ENCODE measurements around the gene SLC17A8.

Gene SLC17A8

GRCh38 chr12:100433701-100434100, 76.8 kb downstream of the SLC17A8 start:
- DNase-seq = no peak

DNA sequence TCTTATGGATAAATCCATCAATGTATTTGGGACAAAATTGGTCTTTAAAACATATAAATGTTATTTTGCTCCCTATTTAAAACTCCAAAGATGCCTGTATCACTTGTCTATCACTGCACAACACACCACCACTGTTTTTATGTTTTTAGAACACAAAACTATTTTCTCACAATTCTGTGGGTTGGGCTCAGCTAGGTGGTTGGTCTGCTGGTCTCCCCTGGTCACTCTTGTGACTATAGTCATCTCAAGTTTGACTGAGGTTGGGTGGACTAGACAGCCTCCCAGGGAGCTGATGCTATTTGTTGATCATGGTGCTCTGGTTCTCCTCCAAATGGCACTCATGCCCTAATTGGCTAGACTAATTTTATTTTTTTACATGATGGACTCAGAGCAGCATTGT, 77.3 kb downstream of the SLC17A8 start:
- no peak for DNase-seq

- DNase-seq = no peak
Observed at GRCh38 chr12:100435957-100436356, 79.1 kb downstream of the SLC17A8 start.

DNA sequence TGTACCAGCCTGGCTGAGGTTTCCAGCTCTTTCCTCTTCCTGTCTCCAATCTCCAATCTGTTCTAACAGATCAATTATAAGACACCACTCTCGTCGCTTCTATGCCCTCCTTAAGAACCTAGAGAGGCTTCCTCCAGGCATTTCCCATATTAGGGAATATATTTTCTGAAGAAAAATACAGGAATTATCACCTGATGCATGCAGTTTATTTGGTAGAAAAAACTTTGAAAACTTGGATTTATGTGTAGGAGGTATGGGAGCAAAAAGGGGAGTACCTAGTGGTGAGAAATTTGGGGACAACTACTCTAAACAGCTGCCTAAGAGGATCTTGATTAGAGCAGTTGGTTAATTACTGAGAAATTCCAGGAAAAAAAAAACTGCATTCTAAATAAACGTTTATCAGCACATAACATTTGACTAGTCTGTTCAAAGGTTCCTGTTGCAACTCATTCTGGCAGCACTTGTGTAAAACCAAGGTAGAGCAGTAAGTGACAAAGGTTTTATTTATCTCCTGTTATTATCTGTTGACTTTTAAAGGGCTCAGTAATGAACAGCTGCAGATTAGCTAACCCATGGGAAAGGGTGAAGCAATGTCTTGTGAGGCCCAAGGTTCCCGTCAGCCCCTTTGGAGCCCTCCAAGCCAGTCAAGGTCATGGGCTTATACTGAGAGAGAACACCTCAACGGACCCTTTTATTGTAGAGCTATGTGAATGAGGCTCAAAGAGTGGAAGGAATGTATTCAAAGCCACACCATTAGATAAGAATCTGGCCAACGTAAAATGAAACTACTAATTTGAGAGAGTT, 80.4 kb downstream of the SLC17A8 start:
- DNase-seq = no peak

DNA sequence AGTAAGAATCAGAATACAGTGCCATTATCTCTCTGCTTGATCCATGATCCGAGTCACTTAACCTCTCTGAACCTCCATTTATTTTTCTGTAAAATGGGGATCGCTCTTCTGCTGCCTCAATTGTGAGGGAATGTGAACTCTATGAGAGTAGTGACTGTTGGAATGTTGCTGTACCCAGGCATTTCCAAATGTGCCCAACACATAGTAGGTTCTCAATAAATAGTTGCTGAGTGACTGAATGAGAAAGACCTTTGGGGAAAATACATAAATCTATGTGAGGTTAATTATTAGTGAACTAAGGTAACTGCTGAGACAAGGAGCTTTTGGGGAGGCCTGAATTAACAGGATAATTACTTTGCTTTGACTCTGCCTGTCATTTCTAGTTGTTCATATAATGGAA, 82.9 kb downstream of the SLC17A8 start:
- no peak for DNase-seq

- DNase-seq = no peak
Observed at GRCh38 chr12:100442403-100442802, 85.5 kb downstream of the SLC17A8 start.

- no peak for DNase-seq
Observed at GRCh38 chr12:100443434-100443833, 86.6 kb downstream of the SLC17A8 start.

GRCh38 chr12:100445081-100445481, 88.2 kb downstream of the SLC17A8 start:
- no peak for DNase-seq

- DNase-seq = no peak
Observed at GRCh38 chr12:100447381-100447780, 90.5 kb downstream of the SLC17A8 start.

DNA sequence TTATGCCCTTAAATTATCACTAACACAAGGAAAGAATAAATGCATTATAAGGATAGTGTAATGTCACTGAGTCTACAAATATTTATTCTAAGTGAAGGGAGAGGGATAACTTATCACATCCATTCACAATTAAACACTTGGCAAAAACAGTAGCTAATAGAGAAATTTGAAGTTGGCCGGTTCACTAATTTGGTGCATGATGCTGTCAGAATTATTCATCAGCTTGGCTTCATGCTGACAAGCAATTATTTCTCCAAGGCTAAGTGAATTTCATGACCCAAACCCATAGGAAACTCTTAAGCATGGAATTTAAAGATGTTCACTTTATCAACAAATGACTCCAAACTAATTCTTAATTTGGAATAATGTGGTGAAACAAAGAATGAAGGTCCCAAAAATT, 91.8 kb downstream of the SLC17A8 start:
- DNase-seq = no peak

DNA sequence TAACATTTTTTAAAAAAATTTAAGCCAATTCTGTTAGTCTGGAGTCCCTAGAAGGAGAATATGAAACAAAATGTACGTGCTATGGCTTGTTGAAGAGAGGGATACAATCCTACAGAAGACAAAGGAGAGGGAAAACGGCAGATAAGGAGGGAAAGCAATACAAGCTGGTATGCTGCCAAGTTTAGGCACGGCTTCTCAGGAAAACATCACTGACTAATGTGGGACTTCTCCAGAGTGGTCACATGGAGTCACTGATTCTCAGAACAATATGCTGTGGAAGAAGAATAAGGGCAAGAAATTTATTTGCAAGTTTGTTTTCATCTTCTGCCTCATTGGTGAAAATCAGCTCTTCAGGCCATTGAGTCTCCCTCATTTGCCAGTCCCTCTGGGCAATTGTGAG, 93.9 kb downstream of the SLC17A8 start:
- no peak for DNase-seq

DNA sequence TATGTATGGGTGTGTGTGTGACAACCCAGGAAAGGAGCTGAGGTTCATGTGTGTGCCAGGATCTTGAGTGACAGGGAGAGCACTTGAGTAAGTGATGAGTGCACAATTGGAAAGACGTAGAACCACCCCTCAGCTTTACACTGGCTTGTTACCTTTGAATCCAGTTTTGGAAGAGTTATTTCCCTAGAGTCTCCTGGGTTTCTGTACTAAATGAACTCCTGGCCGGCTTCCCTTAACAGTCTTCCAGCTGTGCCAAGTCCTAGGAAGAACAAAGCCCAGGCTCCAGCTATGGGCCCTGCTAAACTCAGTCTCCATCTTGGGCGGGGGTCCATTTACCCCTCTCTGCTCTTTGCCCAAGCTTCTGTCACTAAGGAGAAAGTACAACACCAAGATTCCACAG, 97.1 kb downstream of the SLC17A8 start:
- no peak for DNase-seq

DNA sequence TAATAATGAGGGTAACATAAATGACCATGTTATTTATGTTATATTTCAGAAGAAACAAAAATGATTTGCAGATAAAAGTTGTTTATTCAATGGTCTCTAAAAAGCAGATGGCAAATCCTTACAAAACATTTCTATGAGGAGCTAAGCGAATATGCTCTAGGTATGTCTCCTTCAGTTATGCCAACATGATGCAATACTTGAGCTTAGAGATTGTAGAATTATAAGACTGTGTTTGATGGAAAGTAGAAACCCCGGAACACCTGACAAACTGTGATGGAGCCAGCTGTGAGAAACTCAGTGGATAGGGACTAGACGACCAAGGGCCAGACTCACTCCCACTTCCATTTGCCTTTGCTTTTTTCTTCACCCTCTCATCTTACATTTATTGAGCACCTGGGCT, 99.0 kb downstream of the SLC17A8 start:
- DNase-seq = no peak

DNA sequence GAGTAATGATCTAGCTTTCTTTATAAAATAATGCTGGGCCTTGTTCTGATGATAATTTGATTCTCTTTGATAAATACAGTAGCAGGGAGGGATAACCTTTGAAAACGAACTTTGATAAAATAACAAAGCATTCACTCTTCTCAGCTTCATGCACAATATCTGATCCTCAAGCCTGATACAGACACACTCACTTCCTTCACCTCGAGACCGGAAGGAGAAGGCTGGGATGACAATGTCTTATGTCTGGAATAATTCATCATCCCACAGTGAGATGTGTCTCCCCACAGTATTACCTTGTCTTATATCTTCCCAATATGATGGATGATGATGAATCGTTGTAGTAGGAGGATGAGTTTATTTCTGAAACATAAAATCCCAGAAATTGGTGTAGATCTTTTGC, 101.3 kb downstream of the SLC17A8 start:
- DNase-seq = no peak

- DNase-seq = no peak
Observed at GRCh38 chr12:100460702-100461101, 103.8 kb downstream of the SLC17A8 start.

- DNase-seq = no peak
Observed at GRCh38 chr12:100461330-100461973, 104.6 kb downstream of the SLC17A8 start.

DNA sequence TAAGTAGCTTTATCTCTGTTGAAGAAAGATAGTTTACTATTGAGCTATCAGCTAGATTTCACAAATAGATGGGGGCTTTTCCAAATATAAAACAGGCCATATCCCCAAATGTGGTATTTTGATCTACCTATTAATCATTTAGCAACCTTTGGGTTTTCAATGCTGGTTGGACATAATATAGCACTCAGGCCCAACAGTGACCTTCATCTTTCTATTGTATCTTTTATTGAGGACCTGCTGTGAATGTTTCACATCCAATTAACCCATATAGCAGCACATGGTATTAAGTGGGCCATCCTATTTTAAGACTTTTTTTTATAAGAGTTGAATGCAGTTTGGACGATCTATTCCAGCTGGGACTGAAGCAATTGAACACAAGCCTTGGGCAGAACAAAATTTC, 106.8 kb downstream of the SLC17A8 start:
- DNase-seq = no peak

DNA sequence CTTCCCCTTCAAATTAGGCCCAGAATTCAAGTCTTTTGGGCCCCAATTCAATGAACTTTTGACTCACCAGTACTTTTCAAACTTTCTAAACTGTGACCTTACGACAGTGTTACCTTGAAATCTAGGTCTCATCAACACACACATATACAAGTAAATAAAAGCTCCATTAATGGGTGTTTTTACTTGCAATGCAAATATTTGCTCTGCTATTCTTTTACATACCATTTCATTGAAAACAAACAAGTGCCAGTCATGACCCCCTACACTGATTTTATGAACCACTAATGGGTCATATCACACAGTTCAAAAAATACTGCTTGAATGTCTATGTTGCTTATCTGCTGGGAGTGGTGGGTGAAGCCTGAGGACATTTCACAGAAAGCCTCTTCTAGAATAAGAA, 107.7 kb downstream of the SLC17A8 start:
- DNase-seq = no peak

- DNase-seq = no peak
Observed at GRCh38 chr12:100468126-100468525, 111.3 kb downstream of the SLC17A8 start.
